Measurements from ENCODE around the gene OSMR.

GRCh38 chr5:38831117-38831516, 14.7 kb upstream of the OSMR start:
- TF ChIP-seq CTCF (IDR thresholded peaks at IDR 0.05) (no peak), ZFX (IDR thresholded peaks at IDR 0.05; ENCODE audit: borderline replicate concordance) (no peak)
